GM12864 (cell line): ENCODE measurements around the gene TAF6.

ENCODE experiments used
- DNase-seq: peaks from one replicate; pipeline ENCODE4 v3.0.0-alpha.2; 2011; ENCODE audit warnings: low read depth
- H3K4me3 ChIP-seq: 2 replicates; pipeline ENCODE4 v1.5.1; 2011; ENCODE audit warnings: mild to moderate bottlenecking, low read depth, low read length, control low read depth
- CTCF ChIP-seq: IDR thresholded peaks from 2 replicates; pipeline ENCODE4 v1.5.1; 2011; ENCODE audit warnings: low read depth, mild to moderate bottlenecking, moderate library complexity, low read length, control low read depth, inconsistent platforms; ENCODE audit errors: missing control alignments

Gene TAF6

GRCh38 chr7:100160067-100160466 is 40.9 kb upstream of the TAF6 start:
- TF ChIP-seq CTCF: no peak
- no peak overlapping the region for H3K4me3 ChIP-seq
- DNase-seq: no peak

- DNase-seq: no peak
- peak; percentile 14 for TF ChIP-seq CTCF
- H3K4me3 ChIP-seq: peak overlapping the region; percentile 92
Measured at GRCh38 chr7:100159099-100159623, 40.0 kb upstream of the TAF6 start.

GRCh38 chr7:100158229-100159098 is 39.3 kb upstream of the TAF6 start, which contains the start of gene TRAPPC14:
TRAPPC14 (minus strand) TSS chr7:100158723; CDS start chr7:100158499, 224 bp downstream.
- TF ChIP-seq CTCF: no peak
- H3K4me3 ChIP-seq: peak within 1 kb of the TSS; percentile 92
- peak; percentile 53 for DNase-seq

GRCh38 chr7:100157334-100158228 is 38.4 kb upstream of the TAF6 start:
- DNase-seq: no peak
- no peak for TF ChIP-seq CTCF
- peak overlapping the region; percentile 92 for H3K4me3 ChIP-seq

GRCh38 chr7:100157069-100157333 is 37.8 kb upstream of the TAF6 start:
- peak overlapping the region; percentile 92 for H3K4me3 ChIP-seq
- no peak for TF ChIP-seq CTCF
- DNase-seq: no peak

GRCh38 chr7:100156331-100157068 is 37.3 kb upstream of the TAF6 start:
- no peak for TF ChIP-seq CTCF
- H3K4me3 ChIP-seq: peak overlapping the region; percentile 92
- DNase-seq: no peak
